A673 (cell line): ENCODE data around the gene CLTC.

ENCODE experiments used
- EZH2 ChIP-seq: fragments of 200-600 bp; sonication (generic); IDR thresholded peaks from 2 replicates; pipeline ENCODE4 v1.6.1; 2017; ENCODE audit warnings: borderline replicate concordance, low read depth, mild to moderate bottlenecking, mixed read lengths, antibody characterized with exemption, low read length; ENCODE audit not compliant: poor library complexity, severe bottlenecking
- TF ChIP-seq, protein P1 (sequence below): fragments of 300-800, 200-600 bp; sonication (generic); conservative IDR thresholded peaks from 2 replicates; pipeline ENCODE4 v1.5.1; 2017; ENCODE audit warnings: low read depth, mild to moderate bottlenecking, antibody characterized with exemption, low read length, moderate library complexity, mixed read lengths

DNA sequence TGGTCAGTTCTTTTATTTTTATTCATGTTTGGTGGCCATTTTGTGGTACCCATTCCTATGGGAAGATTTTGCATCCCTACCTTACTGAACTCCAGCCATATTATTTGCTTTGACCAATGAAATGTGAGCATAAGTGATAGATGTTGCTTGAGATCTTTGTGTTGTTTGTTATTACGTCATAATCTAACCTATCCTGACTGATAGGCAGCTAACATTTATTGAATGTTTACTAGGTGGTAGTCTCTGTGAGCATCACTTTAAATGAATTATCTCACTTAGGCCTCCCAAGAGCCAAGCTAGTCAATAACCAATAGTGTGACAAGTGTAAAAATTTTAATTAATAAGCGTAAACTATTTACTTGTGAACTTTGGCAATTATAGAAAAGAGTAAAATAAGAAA, 125.3 kb downstream of the CLTC start:
- TF ChIP-seq EZH2 = no peak
- TF ChIP-seq, protein P1, sequence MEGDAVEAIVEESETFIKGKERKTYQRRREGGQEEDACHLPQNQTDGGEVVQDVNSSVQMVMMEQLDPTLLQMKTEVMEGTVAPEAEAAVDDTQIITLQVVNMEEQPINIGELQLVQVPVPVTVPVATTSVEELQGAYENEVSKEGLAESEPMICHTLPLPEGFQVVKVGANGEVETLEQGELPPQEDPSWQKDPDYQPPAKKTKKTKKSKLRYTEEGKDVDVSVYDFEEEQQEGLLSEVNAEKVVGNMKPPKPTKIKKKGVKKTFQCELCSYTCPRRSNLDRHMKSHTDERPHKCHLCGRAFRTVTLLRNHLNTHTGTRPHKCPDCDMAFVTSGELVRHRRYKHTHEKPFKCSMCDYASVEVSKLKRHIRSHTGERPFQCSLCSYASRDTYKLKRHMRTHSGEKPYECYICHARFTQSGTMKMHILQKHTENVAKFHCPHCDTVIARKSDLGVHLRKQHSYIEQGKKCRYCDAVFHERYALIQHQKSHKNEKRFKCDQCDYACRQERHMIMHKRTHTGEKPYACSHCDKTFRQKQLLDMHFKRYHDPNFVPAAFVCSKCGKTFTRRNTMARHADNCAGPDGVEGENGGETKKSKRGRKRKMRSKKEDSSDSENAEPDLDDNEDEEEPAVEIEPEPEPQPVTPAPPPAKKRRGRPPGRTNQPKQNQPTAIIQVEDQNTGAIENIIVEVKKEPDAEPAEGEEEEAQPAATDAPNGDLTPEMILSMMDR = no peak
